Loucy (cell line): ENCODE data around the gene NEDD4.

Source experiments
- H2AFZ ChIP-seq: fragments of 200-600 bp; sonication (generic); 2 replicates; pipeline ENCODE4 v1.6.0; 2016; ENCODE audit warnings: antibody characterized with exemption, mild to moderate bottlenecking, low read length, moderate library complexity
- H3F3A ChIP-seq: fragments of 200-600 bp; 2 replicates; pipeline ENCODE4 v1.6.0; 2016; ENCODE audit warnings: antibody characterized with exemption, low read depth, mild to moderate bottlenecking
- H3K27me3 ChIP-seq: fragments of 200-600 bp; sonication (generic); 2 replicates; pipeline ENCODE4 v1.6.1; 2014; ENCODE audit warnings: low read length, mild to moderate bottlenecking; ENCODE audit not compliant: insufficient read depth, poor library complexity, severe bottlenecking
- H3K36me3 ChIP-seq: fragments of 200-600 bp; sonication (generic); 2 replicates; pipeline ENCODE4 v1.6.1; 2016; ENCODE audit warnings: low read length; ENCODE audit not compliant: insufficient read depth
- H3K4me1 ChIP-seq: fragments of 200-600 bp; sonication (generic); 2 replicates; pipeline ENCODE4 v1.5.1; 2014; ENCODE audit warnings: low read length, mild to moderate bottlenecking; ENCODE audit not compliant: insufficient read depth, poor library complexity, severe bottlenecking
- H3K4me2 ChIP-seq: fragments of 200-600 bp; sonication (generic); 2 replicates; pipeline ENCODE4 v1.6.0; 2014; ENCODE audit warnings: antibody characterized with exemption, low read length, low read depth, mild to moderate bottlenecking; ENCODE audit not compliant: poor library complexity, severe bottlenecking
- H3K4me3 ChIP-seq: fragments of 200-600 bp; sonication (generic); 2 replicates; pipeline ENCODE4 v1.5.1; 2014; ENCODE audit warnings: low read length, mild to moderate bottlenecking, mixed read lengths; ENCODE audit not compliant: poor library complexity, severe bottlenecking
- H3K79me2 ChIP-seq: fragments of 200-600 bp; sonication (generic); 2 replicates; pipeline ENCODE4 v1.6.1; 2014; ENCODE audit warnings: low read length; ENCODE audit not compliant: insufficient read depth
- H3K9ac ChIP-seq: fragments of 200-600 bp; sonication (generic); 2 replicates; pipeline ENCODE4 v1.6.0; 2014; ENCODE audit warnings: mild to moderate bottlenecking, low read depth, low read length, moderate library complexity; ENCODE audit not compliant: poor library complexity, severe bottlenecking
- H3K9me2 ChIP-seq: fragments of 200-600 bp; sonication (generic); replicated peaks from 2 replicates; pipeline ENCODE4 v1.6.1; 2016; ENCODE audit warnings: low read depth, low read length, mixed read lengths
- H3K9me3 ChIP-seq: fragments of 200-600 bp; sonication (generic); 2 replicates; pipeline ENCODE4 v1.6.1; 2014; ENCODE audit warnings: mild to moderate bottlenecking, antibody characterized with exemption, low read length, low read depth; ENCODE audit not compliant: insufficient read depth
- H4K20me1 ChIP-seq: fragments of 200-600 bp; sonication (generic); 2 replicates; pipeline ENCODE4 v1.6.0; 2014; ENCODE audit warnings: antibody characterized with exemption, low read length, mild to moderate bottlenecking; ENCODE audit not compliant: insufficient read depth, poor library complexity, severe bottlenecking
- CTCF ChIP-seq: fragments of 200-600 bp; sonication (generic); conservative IDR thresholded peaks from 2 replicates; pipeline ENCODE4 v1.5.1; 2014; ENCODE audit warnings: mild to moderate bottlenecking, antibody characterized with exemption, low read length
- EZH2phosphoT487 ChIP-seq: fragments of 200-600 bp; IDR thresholded peaks from 2 replicates; pipeline ENCODE4 v1.6.1; 2018; ENCODE audit warnings: antibody characterized with exemption, mild to moderate bottlenecking, moderate library complexity, borderline replicate concordance

Gene NEDD4

GRCh38 chr15:55915876-55916567, 77.4 kb downstream of the NEDD4 start:
- H3K4me3 ChIP-seq, result no peak overlapping the region
- H3K4me1 ChIP-seq, result no peaks in the 10 kb centered on the region
- no peak overlapping the region for H3K9ac ChIP-seq
- no peaks in the 10 kb centered on the region for H3K36me3 ChIP-seq
- H4K20me1 ChIP-seq, result no peaks in the 10 kb centered on the region
- H3K9me3 ChIP-seq, result no peaks in the 10 kb centered on the region
- H3K9me2 ChIP-seq, result no peaks in the 10 kb centered on the region
- H3K27me3 ChIP-seq, result no peaks in the 10 kb centered on the region
- H2AFZ ChIP-seq, result no peak overlapping the region
- no peaks in the 10 kb centered on the region for H3K79me2 ChIP-seq
- no peaks in the 10 kb centered on the region for H3F3A ChIP-seq
- TF ChIP-seq EZH2phosphoT487 (no peak), CTCF (no peak)
- no peak overlapping the region for H3K4me2 ChIP-seq

- H2AFZ ChIP-seq, result no peak overlapping the region
- no peaks in the 10 kb centered on the region for H3K36me3 ChIP-seq
- no peaks in the 10 kb centered on the region for H3F3A ChIP-seq
- no peak overlapping the region for H3K4me2 ChIP-seq
- TF ChIP-seq EZH2phosphoT487 (no peak), CTCF (no peak)
- no peaks in the 10 kb centered on the region for H3K4me1 ChIP-seq
- no peaks in the 10 kb centered on the region for H3K79me2 ChIP-seq
- H3K27me3 ChIP-seq, result no peaks in the 10 kb centered on the region
- no peaks in the 10 kb centered on the region for H3K9me2 ChIP-seq
- H3K9ac ChIP-seq, result no peak overlapping the region
- H3K9me3 ChIP-seq, result no peaks in the 10 kb centered on the region
- H4K20me1 ChIP-seq, result no peaks in the 10 kb centered on the region
- H3K4me3 ChIP-seq, result no peak overlapping the region
Observed at GRCh38 chr15:55915221-55915620, 78.2 kb downstream of the NEDD4 start.

GRCh38 chr15:55914446-55914845, 79.0 kb downstream of the NEDD4 start:
- no peaks in the 10 kb centered on the region for H3K36me3 ChIP-seq
- no peaks in the 10 kb centered on the region for H3K27me3 ChIP-seq
- H3K9me2 ChIP-seq, result no peaks in the 10 kb centered on the region
- H4K20me1 ChIP-seq, result no peaks in the 10 kb centered on the region
- H2AFZ ChIP-seq, result no peak overlapping the region
- no peak overlapping the region for H3K4me2 ChIP-seq
- no peaks in the 10 kb centered on the region for H3F3A ChIP-seq
- no peaks in the 10 kb centered on the region for H3K4me1 ChIP-seq
- H3K9me3 ChIP-seq, result no peaks in the 10 kb centered on the region
- TF ChIP-seq CTCF (no peak), EZH2phosphoT487 (no peak)
- H3K4me3 ChIP-seq, result no peak overlapping the region
- no peaks in the 10 kb centered on the region for H3K79me2 ChIP-seq
- H3K9ac ChIP-seq, result no peak overlapping the region
